ENCODE measurements around the gene C2orf72. TPM values are rescaled to one million over a fixed set of nuclear protein-coding genes. Genes with fewer than 3 reads are reported as not detected.

C2orf72 gene
- total and polyA plus RNA-seq, 2 of the 13 experiments (the other 11 are each of a cell fraction or from before 2014, with no cell fraction given), result 147 to 203 TPM

DNA sequence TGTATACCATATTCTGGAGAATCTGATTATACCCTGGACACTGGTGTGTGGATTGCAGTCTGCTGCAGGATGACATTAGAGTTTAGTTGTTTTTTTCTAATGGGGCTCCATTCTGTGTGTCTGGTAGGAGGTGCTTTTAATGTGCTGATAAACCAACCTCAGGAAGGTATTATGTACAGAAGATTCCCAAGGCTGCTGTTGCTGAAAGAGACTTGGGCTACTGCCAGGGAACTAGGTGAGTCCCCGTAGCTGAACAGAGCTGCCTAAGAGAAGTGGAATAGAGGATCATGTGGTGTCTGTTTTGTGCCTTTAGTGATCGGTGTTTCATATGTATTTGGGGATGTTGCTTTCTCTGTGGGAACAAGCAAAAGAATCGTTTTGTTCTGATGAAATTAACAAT is 24.9 kb upstream of the C2orf72 start (continued):
- TF ChIP-seq ZNF776 (CRISPR knock-in tag; IDR thresholded peaks at IDR 0.05), result no peak
- TF ChIP-seq PRPF4 (IDR thresholded peaks at IDR 0.05; ENCODE audit: low read depth, low read length, poor library complexity, severe bottlenecking), result no peak
- TF ChIP-seq, protein P1, sequence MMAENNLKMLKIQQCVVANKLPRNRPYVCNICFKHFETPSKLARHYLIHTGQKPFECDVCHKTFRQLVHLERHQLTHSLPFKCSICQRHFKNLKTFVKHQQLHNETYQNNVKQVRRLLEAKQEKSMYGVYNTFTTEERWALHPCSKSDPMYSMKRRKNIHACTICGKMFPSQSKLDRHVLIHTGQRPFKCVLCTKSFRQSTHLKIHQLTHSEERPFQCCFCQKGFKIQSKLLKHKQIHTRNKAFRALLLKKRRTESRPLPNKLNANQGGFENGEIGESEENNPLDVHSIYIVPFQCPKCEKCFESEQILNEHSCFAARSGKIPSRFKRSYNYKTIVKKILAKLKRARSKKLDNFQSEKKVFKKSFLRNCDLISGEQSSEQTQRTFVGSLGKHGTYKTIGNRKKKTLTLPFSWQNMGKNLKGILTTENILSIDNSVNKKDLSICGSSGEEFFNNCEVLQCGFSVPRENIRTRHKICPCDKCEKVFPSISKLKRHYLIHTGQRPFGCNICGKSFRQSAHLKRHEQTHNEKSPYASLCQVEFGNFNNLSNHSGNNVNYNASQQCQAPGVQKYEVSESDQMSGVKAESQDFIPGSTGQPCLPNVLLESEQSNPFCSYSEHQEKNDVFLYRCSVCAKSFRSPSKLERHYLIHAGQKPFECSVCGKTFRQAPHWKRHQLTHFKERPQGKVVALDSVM (CRISPR knock-in tag; IDR thresholded peaks at IDR 0.05), result no peak
- no peak for TF ChIP-seq DPF2 (CRISPR knock-in tag; IDR thresholded peaks at IDR 0.05; ENCODE audit: borderline replicate concordance, low read depth)
- no peak for TF ChIP-seq ZNF292 (CRISPR knock-in tag; IDR thresholded peaks at IDR 0.05; ENCODE audit: borderline replicate concordance, low read depth)

DNA sequence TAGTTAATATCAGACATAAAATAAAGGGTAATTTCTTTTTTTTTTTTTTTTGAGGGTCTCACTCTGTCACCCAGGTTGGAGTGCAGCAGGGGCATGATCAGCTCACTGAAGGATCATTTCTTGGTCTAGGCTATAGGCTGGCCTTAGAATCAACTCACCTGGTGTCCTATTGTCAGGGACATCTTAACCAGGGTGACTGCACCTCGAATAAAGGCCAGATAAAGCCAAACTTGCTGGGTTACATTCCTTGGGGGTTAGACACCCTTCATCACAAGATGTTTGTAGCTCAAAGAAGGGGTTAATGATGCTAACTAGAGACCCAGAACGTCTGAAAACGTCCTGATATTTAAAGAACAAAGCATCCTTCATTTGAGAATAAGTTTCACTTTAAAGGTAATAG is 23.5 kb upstream of the C2orf72 start:
- in situ Hi-C loops (cut with HindIII; ENCODE audit: extremely low pct_ligation_motif_present, low pct_unique_long_range_greater_than_20kb), result no loop called here
- no peak for TF ChIP-seq ELF3 (CRISPR knock-in tag; IDR thresholded peaks at IDR 0.05)
- no peak for TF ChIP-seq ARNT (IDR thresholded peaks at IDR 0.05)
- TF ChIP-seq, protein P2, sequence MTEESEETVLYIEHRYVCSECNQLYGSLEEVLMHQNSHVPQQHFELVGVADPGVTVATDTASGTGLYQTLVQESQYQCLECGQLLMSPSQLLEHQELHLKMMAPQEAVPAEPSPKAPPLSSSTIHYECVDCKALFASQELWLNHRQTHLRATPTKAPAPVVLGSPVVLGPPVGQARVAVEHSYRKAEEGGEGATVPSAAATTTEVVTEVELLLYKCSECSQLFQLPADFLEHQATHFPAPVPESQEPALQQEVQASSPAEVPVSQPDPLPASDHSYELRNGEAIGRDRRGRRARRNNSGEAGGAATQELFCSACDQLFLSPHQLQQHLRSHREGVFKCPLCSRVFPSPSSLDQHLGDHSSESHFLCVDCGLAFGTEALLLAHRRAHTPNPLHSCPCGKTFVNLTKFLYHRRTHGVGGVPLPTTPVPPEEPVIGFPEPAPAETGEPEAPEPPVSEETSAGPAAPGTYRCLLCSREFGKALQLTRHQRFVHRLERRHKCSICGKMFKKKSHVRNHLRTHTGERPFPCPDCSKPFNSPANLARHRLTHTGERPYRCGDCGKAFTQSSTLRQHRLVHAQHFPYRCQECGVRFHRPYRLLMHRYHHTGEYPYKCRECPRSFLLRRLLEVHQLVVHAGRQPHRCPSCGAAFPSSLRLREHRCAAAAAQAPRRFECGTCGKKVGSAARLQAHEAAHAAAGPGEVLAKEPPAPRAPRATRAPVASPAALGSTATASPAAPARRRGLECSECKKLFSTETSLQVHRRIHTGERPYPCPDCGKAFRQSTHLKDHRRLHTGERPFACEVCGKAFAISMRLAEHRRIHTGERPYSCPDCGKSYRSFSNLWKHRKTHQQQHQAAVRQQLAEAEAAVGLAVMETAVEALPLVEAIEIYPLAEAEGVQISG (CRISPR knock-in tag; IDR thresholded peaks at IDR 0.05), result no peak
- TF ChIP-seq FOXC1 (CRISPR knock-in tag; IDR thresholded peaks at IDR 0.05; ENCODE audit: borderline replicate concordance), result no peak
- no peak for TF ChIP-seq HNF4G (IDR thresholded peaks at IDR 0.05; ENCODE audit: borderline replicate concordance, low read depth, low read length)
- no peak for TF ChIP-seq HNF4G (CRISPR knock-in tag; IDR thresholded peaks at IDR 0.05; ENCODE audit: borderline replicate concordance, low read depth)
- TF ChIP-seq HNRNPH1 (optimal IDR thresholded peaks at IDR 0.05; ENCODE audit: low read depth, low read length), result no peak
- TF ChIP-seq, protein P3, sequence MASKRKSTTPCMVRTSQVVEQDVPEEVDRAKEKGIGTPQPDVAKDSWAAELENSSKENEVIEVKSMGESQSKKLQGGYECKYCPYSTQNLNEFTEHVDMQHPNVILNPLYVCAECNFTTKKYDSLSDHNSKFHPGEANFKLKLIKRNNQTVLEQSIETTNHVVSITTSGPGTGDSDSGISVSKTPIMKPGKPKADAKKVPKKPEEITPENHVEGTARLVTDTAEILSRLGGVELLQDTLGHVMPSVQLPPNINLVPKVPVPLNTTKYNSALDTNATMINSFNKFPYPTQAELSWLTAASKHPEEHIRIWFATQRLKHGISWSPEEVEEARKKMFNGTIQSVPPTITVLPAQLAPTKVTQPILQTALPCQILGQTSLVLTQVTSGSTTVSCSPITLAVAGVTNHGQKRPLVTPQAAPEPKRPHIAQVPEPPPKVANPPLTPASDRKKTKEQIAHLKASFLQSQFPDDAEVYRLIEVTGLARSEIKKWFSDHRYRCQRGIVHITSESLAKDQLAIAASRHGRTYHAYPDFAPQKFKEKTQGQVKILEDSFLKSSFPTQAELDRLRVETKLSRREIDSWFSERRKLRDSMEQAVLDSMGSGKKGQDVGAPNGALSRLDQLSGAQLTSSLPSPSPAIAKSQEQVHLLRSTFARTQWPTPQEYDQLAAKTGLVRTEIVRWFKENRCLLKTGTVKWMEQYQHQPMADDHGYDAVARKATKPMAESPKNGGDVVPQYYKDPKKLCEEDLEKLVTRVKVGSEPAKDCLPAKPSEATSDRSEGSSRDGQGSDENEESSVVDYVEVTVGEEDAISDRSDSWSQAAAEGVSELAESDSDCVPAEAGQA (IDR thresholded peaks at IDR 0.05; ENCODE audit: low read depth), result no peak
- TF ChIP-seq, protein P3 (CRISPR knock-in tag; IDR thresholded peaks at IDR 0.05; ENCODE audit: borderline replicate concordance), result no peak

More for the DNA sequence above, 23.5 kb upstream of the C2orf72 start:
- peaks cover under 1 to 55% of the 10 kb centered on the region in 2 experiments; a peak in 4 of 5 replicates for H3K27me3 ChIP-seq (ENCODE audit: control insufficient read depth in 1 of 2, insufficient read depth in 2 of 2, low read length in 2 of 2)
- H2AFZ ChIP-seq (ENCODE audit: low read length), result no peak overlapping the region
- POLR2A ChIA-PET, result no interaction called here
- H3K4me3 ChIP-seq (replicated peaks in 1 of 3; ENCODE audit: insufficient read depth in 1 of 3, low read depth in 2 of 3, low read length in 3 of 3), result no peak overlapping the region
- no peaks in the 10 kb centered on the region for H3K9me3 ChIP-seq (ENCODE audit: low read length)
- no peak for ATAC-seq
- H3K36me3 ChIP-seq (replicated peaks in 1 of 2; ENCODE audit: control insufficient read depth in 1 of 2, insufficient read depth in 2 of 2, low read length in 2 of 2), result no peaks in the 10 kb centered on the region
- H3K4me2 ChIP-seq (ENCODE audit: low read depth, low read length), result no peak overlapping the region
- 19% methylated on average over 3 of the region's 3 CpGs for WGBS (ENCODE audit: low lambda C conversion rate)
- H3K27ac ChIP-seq (ENCODE audit: extremely low read length, insufficient read depth, low read length), result no peak overlapping the region
- H4K20me1 ChIP-seq (ENCODE audit: insufficient read depth, low read length), result no peaks in the 10 kb centered on the region
- peaks cover 23% of the 10 kb centered on the region; the same call in 1 of the 2 replicates for H3K4me1 ChIP-seq (ENCODE audit: insufficient read depth, low read length)
- no peak for FAIRE-seq
- H3K79me2 ChIP-seq (ENCODE audit: insufficient read depth, low read length), result no peaks in the 10 kb centered on the region
- H3K9ac ChIP-seq (ENCODE audit: insufficient read depth, low read depth, low read length), result no peak overlapping the region
- BruUV-seq (replicated peaks), result no TSS peak
- CTCF ChIA-PET (ENCODE audit: low intra/inter-chr PET ratio, low total read pairs), result no interaction called here
- no peak for DNase-seq (ENCODE audit: low spot score)
- intact Hi-C loops (cut with micrococcal nuclease; ENCODE audit: unreplicated experiment), result no loop called here

Data from HepG2 (cell line).